NT2/D1 (cell line): Measurements from ENCODE around the gene ADGRG1.

ENCODE experiments used
- DNase-seq: peaks from one replicate; pipeline ENCODE4 v3.0.0-alpha.2; 2011; ENCODE audit warnings: low read depth, low spot score
- H3K27me3 ChIP-seq: 2 replicates; pipeline ENCODE4 v1.6.0; 2011; ENCODE audit warnings: mild to moderate bottlenecking; ENCODE audit not compliant: insufficient read length, insufficient read depth
- H3K36me3 ChIP-seq: 2 replicates; pipeline ENCODE4 v1.6.1; 2011; ENCODE audit warnings: mild to moderate bottlenecking, low read length, mixed read lengths; ENCODE audit not compliant: insufficient read depth, insufficient read length
- H3K4me1 ChIP-seq: 2 replicates; pipeline ENCODE4 v1.5.1; 2011; ENCODE audit not compliant: insufficient read depth, insufficient read length
- H3K4me3 ChIP-seq: 2 replicates; pipeline ENCODE4 v1.5.1; 2011; ENCODE audit warnings: low read depth; ENCODE audit not compliant: insufficient read length
- H3K9ac ChIP-seq: 2 replicates; pipeline ENCODE4 v1.6.0; 2011; ENCODE audit warnings: low read depth; ENCODE audit not compliant: insufficient read length
- H3K9me3 ChIP-seq: 2 replicates; pipeline ENCODE4 v1.5.1; 2011; ENCODE audit warnings: mild to moderate bottlenecking, low read length; ENCODE audit not compliant: insufficient read depth
- SUZ12 ChIP-seq: IDR thresholded peaks from 2 replicates; pipeline ENCODE4 v1.6.1; 2011; ENCODE audit not compliant: insufficient read length, insufficient read depth; ENCODE audit errors: extremely low read depth
- YY1 ChIP-seq: IDR thresholded peaks from 2 replicates; pipeline ENCODE4 v1.6.1; 2011; ENCODE audit not compliant: insufficient read length, insufficient read depth
- ZNF274 ChIP-seq: IDR thresholded peaks from 2 replicates; pipeline ENCODE4 v1.6.1; 2011; ENCODE audit warnings: mild to moderate bottlenecking, low read depth, low read length

Gene ADGRG1

GRCh38 chr16:57651344-57652333 lies 23.2 kb downstream of the ADGRG1 start:
- no peaks in the 10 kb centered on the region for H3K9me3 ChIP-seq
- H3K4me3 ChIP-seq, result no peak overlapping the region
- no peak overlapping the region for H3K9ac ChIP-seq
- peaks cover 14% of the 10 kb centered on the region for H3K4me1 ChIP-seq
- no peak for TF ChIP-seq YY1
- TF ChIP-seq ZNF274, result no peak
- TF ChIP-seq SUZ12, result no peak
- no peaks in the 10 kb centered on the region for H3K27me3 ChIP-seq
- no peak for DNase-seq
- peaks cover 4% of the 10 kb centered on the region for H3K36me3 ChIP-seq

- TF ChIP-seq YY1, result no peak
- no peak for TF ChIP-seq SUZ12
- TF ChIP-seq ZNF274, result no peak
- H3K4me1 ChIP-seq, result peaks cover 14% of the 10 kb centered on the region
Measured at GRCh38 chr16:57652695-57653471, 24.5 kb downstream of the ADGRG1 start.

GRCh38 chr16:57653936-57654335 lies 25.5 kb downstream of the ADGRG1 start:
- DNase-seq, result no peak
- Histone ChIP-seq H3K9ac (peak overlapping the region; percentile 24), H3K36me3 (peaks cover 4% of the 10 kb centered on the region), H3K4me1 (peaks cover 17% of the 10 kb centered on the region), H3K27me3 (no peaks in the 10 kb centered on the region), H3K9me3 (no peaks in the 10 kb centered on the region), H3K4me3 (no peak overlapping the region)
- TF ChIP-seq SUZ12 (no peak), ZNF274 (no peak), YY1 (no peak)

More at GRCh38 chr16:57652695-57653471, 24.5 kb downstream of the ADGRG1 start:
- DNase-seq, result no peak
- H3K36me3 ChIP-seq, result peaks cover 4% of the 10 kb centered on the region
- H3K9me3 ChIP-seq, result no peaks in the 10 kb centered on the region
- H3K4me3 ChIP-seq, result no peak overlapping the region
- H3K9ac ChIP-seq, result peak overlapping the region; percentile 24
- no peaks in the 10 kb centered on the region for H3K27me3 ChIP-seq

GRCh38 chr16:57656342-57656955 lies 28.0 kb downstream of the ADGRG1 start:
- DNase-seq, result no peak
- TF ChIP-seq YY1 (no peak), ZNF274 (no peak)
- Histone ChIP-seq H3K4me1 (peaks cover 18% of the 10 kb centered on the region), H3K9me3 (no peaks in the 10 kb centered on the region), H3K9ac (no peak overlapping the region), H3K27me3 (no peaks in the 10 kb centered on the region), H3K36me3 (no peaks in the 10 kb centered on the region), H3K4me3 (no peak overlapping the region)

- Histone ChIP-seq H3K4me1 (peaks cover 16% of the 10 kb centered on the region), H3K4me3 (no peak overlapping the region), H3K9me3 (no peaks in the 10 kb centered on the region), H3K36me3 (peaks cover 5% of the 10 kb centered on the region), H3K9ac (peak overlapping the region; percentile 6), H3K27me3 (no peaks in the 10 kb centered on the region)
- TF ChIP-seq SUZ12 (no peak), YY1 (no peak), ZNF274 (no peak)
- DNase-seq, result no peak
Measured at GRCh38 chr16:57657228-57657627, 28.8 kb downstream of the ADGRG1 start.

GRCh38 chr16:57658130-57658877 lies 29.9 kb downstream of the ADGRG1 start:
- no peak overlapping the region for H3K9ac ChIP-seq
- no peaks in the 10 kb centered on the region for H3K9me3 ChIP-seq
- DNase-seq, result no peak
- H3K36me3 ChIP-seq, result peaks cover 5% of the 10 kb centered on the region
- no peak overlapping the region for H3K4me3 ChIP-seq
- H3K4me1 ChIP-seq, result peaks cover 13% of the 10 kb centered on the region
- H3K27me3 ChIP-seq, result no peaks in the 10 kb centered on the region
- TF ChIP-seq ZNF274, result no peak
